HK-2 (cell line): ENCODE measurements around the gene NGEF.
"Not testable (repeated sequence)": the region's sequence is repeated elsewhere in the genome, so short reads cannot be mapped to it uniquely, and the experiment has no call there.

Experiments
- DNase-seq: peaks from one replicate; pipeline ENCODE4 v3.0.0-alpha.2; 2018; ENCODE audit not compliant: unreplicated experiment

Gene NGEF

DNA sequence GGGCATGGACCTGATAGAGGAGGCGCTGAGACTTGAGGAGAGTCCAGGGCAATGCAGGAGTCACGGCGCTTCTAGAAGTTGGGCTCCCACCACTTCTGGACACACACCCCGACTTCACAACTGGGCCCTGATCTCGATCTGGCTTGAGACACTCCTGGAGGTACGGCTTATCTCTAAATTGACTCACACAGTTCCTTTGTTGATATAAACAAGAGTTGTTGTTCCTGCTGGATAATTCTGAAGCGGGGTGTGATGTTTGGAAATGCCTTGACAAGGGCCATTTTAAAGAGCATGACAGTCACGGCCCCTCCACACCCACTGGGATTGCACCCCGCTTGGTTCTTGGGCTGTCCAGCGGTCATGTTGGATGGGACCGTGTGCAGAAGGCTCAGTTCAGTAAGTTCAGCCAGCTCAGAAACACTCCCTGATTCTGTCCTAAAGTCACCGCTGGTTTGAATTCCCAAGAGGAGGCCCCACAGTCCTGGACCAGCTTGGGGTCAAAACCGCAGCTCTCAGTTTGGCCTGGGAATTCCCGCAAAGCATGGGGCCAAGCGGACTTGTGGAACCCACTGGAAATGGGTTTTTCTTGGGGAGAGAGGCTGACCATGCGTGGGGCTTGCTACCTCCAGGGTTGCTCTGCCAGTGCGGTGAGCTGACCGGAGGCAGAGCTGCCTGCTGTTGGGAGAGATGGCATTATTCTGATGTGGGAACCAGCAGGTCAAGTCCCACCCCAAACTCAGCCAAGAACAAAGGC is 10.1 kb upstream of the NGEF start:
- no peak for DNase-seq

- DNase-seq, result no peak
Measured at GRCh38 chr2:233022561-233022960, 9.5 kb upstream of the NGEF start.

DNA sequence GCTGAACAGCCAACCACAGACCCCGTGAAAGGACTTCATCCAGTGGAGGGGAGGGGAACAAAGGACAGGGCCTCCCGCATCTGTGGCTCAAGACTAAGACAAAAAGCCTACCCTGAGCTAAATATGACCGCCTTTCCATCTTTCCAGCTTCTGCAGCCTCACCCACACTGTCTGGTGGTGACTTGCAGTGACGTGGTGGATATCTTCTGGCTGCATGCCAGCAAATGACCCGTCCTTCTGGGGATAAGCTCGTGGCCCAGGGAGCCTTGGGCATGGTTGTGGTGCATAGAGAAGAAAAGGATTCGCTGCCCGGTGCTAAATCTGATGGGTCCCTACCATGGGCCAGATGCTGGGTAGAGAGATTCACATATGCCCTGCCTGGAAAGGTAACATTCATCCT is 8.7 kb upstream of the NGEF start:
- no peak for DNase-seq

GRCh38 chr2:233020454-233020853 is 7.4 kb upstream of the NGEF start:
- DNase-seq, result no peak

DNA sequence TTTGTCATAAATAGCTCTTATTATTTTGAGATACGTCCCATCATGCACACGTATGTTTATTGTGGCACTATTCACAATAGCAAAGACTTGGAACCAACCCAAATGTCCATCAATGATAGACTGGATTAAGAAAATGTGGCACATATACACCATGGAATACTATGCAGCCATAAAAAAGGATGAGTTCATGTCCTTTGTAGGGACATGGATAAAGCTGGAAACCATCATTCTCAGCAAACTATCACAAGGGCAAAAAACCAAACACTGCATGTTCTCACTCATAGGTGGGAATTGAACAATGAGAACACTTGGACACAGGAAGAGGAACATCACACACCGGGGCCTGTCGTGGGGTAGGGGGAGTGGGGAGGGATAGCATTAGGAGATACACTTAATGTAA is 6.6 kb upstream of the NGEF start:
- not testable (repeated sequence) for DNase-seq

- no peak for DNase-seq
Measured at GRCh38 chr2:233017947-233018346, 4.9 kb upstream of the NGEF start.

GRCh38 chr2:233015019-233015645 is 2.1 kb upstream of the NGEF start:
- DNase-seq, result no peak

DNA sequence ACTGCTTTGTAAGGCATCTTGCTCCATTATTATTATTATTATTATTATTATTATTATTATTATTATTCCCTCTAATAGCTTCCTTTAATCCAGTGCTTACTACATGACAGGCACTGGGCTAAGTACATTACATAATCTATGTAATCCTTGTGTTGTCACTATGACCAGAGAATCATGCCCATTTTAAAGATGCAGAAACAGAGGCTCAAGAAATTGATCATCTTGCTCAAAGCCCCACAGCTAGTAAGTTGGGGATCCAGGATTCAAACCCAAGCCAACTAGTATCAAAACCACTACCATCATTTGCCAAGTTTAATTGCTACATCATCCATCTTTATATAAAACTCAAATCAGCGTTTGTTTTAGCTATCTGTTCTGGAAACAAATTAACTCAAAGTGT is 594 bp upstream of the NGEF start:
- no peak for DNase-seq

GRCh38 chr2:233012301-233012971 is 620 bp downstream of the NGEF start:
- DNase-seq, result no peak

- DNase-seq, result no peak
Measured at GRCh38 chr2:233011702-233012131, 1.3 kb downstream of the NGEF start.

DNA sequence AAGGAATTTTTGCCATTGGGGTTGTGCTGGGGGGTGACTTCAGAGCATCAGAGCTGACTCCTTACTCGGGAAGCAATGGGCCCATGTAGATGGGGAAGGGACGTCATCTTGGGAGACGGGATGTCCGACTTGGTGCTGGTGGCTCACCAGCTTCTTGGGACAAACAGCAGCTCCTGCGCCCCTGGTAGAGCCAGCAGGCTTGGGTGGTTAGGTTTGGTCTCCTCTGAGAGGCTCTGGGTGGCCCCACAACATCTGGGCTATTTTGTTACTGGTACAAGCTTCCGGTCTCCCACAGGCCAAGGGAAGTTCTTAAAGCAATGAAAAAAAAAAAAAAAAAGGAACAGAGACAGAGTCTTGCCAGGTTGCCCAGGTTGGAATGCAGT is 1.8 kb downstream of the NGEF start:
- no peak for DNase-seq

- DNase-seq, result no peak
Measured at GRCh38 chr2:233010569-233011267, 2.3 kb downstream of the NGEF start.

DNA sequence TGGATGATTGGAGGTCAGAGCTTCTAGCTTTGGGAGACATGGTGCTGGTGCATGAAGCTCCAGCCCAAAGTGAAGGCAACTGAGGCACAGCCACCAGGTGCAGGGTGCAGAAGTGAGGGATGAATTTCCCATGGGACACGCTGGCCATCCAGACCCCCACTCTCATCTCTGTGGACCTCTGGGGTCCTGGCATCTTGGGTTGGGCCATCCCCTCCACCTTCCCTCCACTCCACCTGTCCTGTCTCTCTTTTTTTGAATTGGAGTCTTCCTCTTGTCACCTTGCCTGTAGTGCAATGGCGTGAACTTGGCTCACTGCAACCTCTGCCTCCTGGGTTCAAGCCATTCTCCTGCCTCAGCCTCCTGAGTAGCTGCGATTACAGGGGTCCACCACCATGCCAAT is 3.4 kb downstream of the NGEF start:
- no peak for DNase-seq

- DNase-seq, result no peak
Measured at GRCh38 chr2:233007739-233008138, 5.3 kb downstream of the NGEF start.

DNA sequence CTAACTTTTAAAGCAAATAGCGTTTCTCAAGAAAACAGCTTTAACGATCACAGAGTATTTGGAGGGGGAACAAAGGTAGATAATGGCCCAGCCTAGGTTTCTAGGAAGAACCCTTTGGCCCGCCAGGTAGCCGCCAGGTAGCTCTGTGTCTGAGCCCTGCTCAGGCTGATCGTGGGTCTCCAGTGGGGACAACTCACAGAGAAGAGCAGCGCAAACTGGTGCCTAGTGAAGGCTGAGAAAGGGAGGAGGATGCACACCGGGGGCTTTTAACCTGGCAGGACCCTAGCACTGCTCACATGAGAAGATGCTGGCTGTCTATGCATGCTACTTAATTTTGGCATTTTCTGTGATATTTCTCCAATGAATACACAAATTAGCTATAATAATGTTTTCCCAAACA is 5.8 kb downstream of the NGEF start:
- DNase-seq, result no peak

GRCh38 chr2:233006648-233007047 is 6.4 kb downstream of the NGEF start:
- DNase-seq, result no peak

GRCh38 chr2:233005096-233005495 is 8.0 kb downstream of the NGEF start:
- no peak for DNase-seq

- DNase-seq, result no peak
Measured at GRCh38 chr2:233003658-233004555, 9.1 kb downstream of the NGEF start.

DNA sequence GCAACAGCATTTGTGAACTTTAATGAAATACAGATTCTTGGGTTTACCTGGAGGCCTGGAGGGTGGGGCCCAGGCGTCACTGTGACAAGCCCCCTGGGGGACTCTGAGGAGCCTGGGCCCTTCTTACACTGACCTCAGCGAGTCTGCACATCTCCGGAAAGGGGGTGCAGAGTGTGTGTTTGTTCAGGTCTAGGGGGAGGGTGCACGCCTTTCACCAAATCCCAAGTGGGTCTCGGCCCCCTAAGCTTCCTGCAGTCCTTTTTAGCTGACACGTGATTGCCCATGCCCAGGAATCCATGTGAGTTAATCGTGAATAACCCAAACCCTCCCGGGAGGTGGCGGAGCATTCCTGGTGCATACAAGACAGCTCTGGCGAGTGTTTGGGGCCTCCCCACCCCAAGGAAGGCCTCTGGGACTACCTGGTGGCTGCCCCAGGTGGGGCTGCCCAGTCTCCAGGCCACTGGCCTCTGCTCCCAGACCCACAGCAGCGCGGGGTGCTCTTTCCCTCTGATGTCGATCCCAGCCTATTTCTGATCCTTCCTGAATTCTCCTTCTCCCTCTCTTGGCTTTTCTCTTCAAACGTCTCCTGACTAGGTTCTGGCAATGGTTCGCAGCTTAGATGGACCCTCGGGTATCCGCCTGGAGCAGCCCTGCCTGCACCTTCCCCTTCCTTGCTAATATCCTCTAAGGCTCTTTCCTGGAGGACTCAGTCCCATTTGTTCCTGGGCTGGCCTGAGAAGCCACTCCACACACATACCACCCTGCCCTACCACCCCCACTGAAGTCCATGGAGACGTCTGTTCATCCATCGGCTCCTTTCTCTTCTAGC is 10.0 kb downstream of the NGEF start:
- no peak for DNase-seq

GRCh38 chr2:233000886-233001750 is 11.9 kb downstream of the NGEF start:
- no peak for DNase-seq
